Effector memory CD8-positive, alpha-beta T cell (primary cell): ENCODE results near the gene COX7A1.
A peak's percentile ranks its signal among the peaks of the same experiment; 100 is the strongest.

Experiments used
- ATAC-seq: fragments of 150-1000 bp; cut with Tn5 transposase; replicated peaks from 2 replicates; pipeline ENCODE4 v1.10.0; 2021; ENCODE audit warnings: mild to moderate bottlenecking, moderate library complexity
- DNase-seq, 3 experiments: peaks; one replicate each; pipeline ENCODE4 v3.0.0; 2021
- H3K27ac Mint-ChIP-seq, 2 donors: one replicate each; pipeline ENCODE4 v1.8.0; 2022; ENCODE audit warnings: mild to moderate bottlenecking in 2 of 2, mixed read lengths in 2 of 2, moderate library complexity in 2 of 2
- H3K27me3 Mint-ChIP-seq, 2 donors: one replicate each; pipeline ENCODE4 v1.8.0; 2022; ENCODE audit warnings: mixed read lengths in 2 of 2
- H3K36me3 Mint-ChIP-seq: one replicate; pipeline ENCODE4 v1.8.0; 2022; ENCODE audit warnings: mild to moderate bottlenecking, moderate library complexity, mixed read lengths; ENCODE audit not compliant: insufficient read depth
- H3K4me1 Mint-ChIP-seq, 2 donors: one replicate each; pipeline ENCODE4 v1.8.0; 2022; ENCODE audit warnings: low read depth in 2 of 2, mixed read lengths in 2 of 2
- H3K4me3 Mint-ChIP-seq, 2 donors: one replicate each; pipeline ENCODE4 v1.8.0; 2022; ENCODE audit warnings: mild to moderate bottlenecking in 2 of 2, mixed read lengths in 2 of 2, moderate library complexity in 2 of 2
- H3K9me3 Mint-ChIP-seq, 2 donors: one replicate each; pipeline ENCODE4 v1.8.0; 2022; ENCODE audit warnings: mixed read lengths in 2 of 2

The COX7A1 gene

GRCh38 chr19:36153126-36153525 lies 879 bp upstream of the COX7A1 start:
- Mint-ChIP-seq H3K27ac (no peak overlapping the region), H3K4me1 (peaks cover 8 to 12% of the 10 kb centered on the region in 2 donors), H3K4me3 (no peak overlapping the region), H3K36me3 (peaks cover 20% of the 10 kb centered on the region), H3K27me3 (no peaks in the 10 kb centered on the region), H3K9me3 (no peaks in the 10 kb centered on the region)
- DNase-seq (no peak), ATAC-seq (no peak)

GRCh38 chr19:36152019-36152351 lies 262 bp downstream of the COX7A1 start:
- ATAC-seq, result no peak
- Mint-ChIP-seq H3K27ac (no peak overlapping the region), H3K9me3 (no peaks in the 10 kb centered on the region), H3K4me1 (peaks cover 11 to 12% of the 10 kb centered on the region in 2 donors), H3K27me3 (no peaks in the 10 kb centered on the region), H3K36me3 (peaks cover 31% of the 10 kb centered on the region), H3K4me3 (no peak overlapping the region)
- no peak for DNase-seq

GRCh38 chr19:36151144-36152018 lies 866 bp downstream of the COX7A1 start:
- DNase-seq (no peak), ATAC-seq (no peak)
- no peak overlapping the region for H3K4me3 Mint-ChIP-seq
- H3K36me3 Mint-ChIP-seq, result peaks cover 37% of the 10 kb centered on the region
- H3K27ac Mint-ChIP-seq, result no peak overlapping the region
- peaks cover 13% of the 10 kb centered on the region in 2 donors for H3K4me1 Mint-ChIP-seq
- no peaks in the 10 kb centered on the region for H3K27me3 Mint-ChIP-seq
- H3K9me3 Mint-ChIP-seq, result no peaks in the 10 kb centered on the region

- Mint-ChIP-seq H3K27me3 (no peaks in the 10 kb centered on the region), H3K9me3 (no peaks in the 10 kb centered on the region), H3K36me3 (peaks cover 44% of the 10 kb centered on the region), H3K4me1 (peaks cover 12 to 15% of the 10 kb centered on the region in 2 donors), H3K27ac (peak overlapping the region in 1 of 2 donors; percentile 67), H3K4me3 (no peak overlapping the region)
- ATAC-seq (no peak), DNase-seq (no peak)
Measured at GRCh38 chr19:36150586-36150985, 1.7 kb downstream of the COX7A1 start.

- Mint-ChIP-seq H3K36me3 (peaks cover 52% of the 10 kb centered on the region), H3K9me3 (no peaks in the 10 kb centered on the region), H3K4me3 (no peak overlapping the region), H3K27ac (peak overlapping the region; percentile 67 to 77), H3K27me3 (no peaks in the 10 kb centered on the region), H3K4me1 (peaks cover 12 to 15% of the 10 kb centered on the region in 2 donors)
- ATAC-seq (no peak), DNase-seq (no peak)
Measured at GRCh38 chr19:36149673-36150406, 2.4 kb downstream of the COX7A1 start.

- Mint-ChIP-seq H3K27me3 (no peaks in the 10 kb centered on the region), H3K36me3 (peaks cover 86% of the 10 kb centered on the region), H3K4me1 (peaks cover 22 to 25% of the 10 kb centered on the region in 2 donors), H3K27ac (no peak overlapping the region), H3K9me3 (no peaks in the 10 kb centered on the region), H3K4me3 (no peak overlapping the region)
- DNase-seq (no peak), ATAC-seq (no peak)
Measured at GRCh38 chr19:36144624-36145023, 7.6 kb downstream of the COX7A1 start.

GRCh38 chr19:36142496-36142895 lies 9.8 kb downstream of the COX7A1 start:
- no peaks in the 10 kb centered on the region for H3K9me3 Mint-ChIP-seq
- H3K36me3 Mint-ChIP-seq, result peaks cover 77% of the 10 kb centered on the region
- no peak for ATAC-seq
- peak overlapping the region in 1 of 2 donors; percentile 38 for H3K27ac Mint-ChIP-seq
- H3K4me1 Mint-ChIP-seq, result peaks cover 22 to 25% of the 10 kb centered on the region in 2 donors
- no peaks in the 10 kb centered on the region for H3K27me3 Mint-ChIP-seq
- peak overlapping the region; percentile 2 to 27 for H3K4me3 Mint-ChIP-seq
- no peak for DNase-seq

- peaks cover 73% of the 10 kb centered on the region for H3K36me3 Mint-ChIP-seq
- H3K4me3 Mint-ChIP-seq, result peak overlapping the region in 1 of 2 donors; percentile 96
Measured at GRCh38 chr19:36142046-36142445, 10.2 kb downstream of the COX7A1 start.

GRCh38 chr19:36141039-36141927 lies 11.0 kb downstream of the COX7A1 start:
- ATAC-seq (peak; percentile 71), DNase-seq (peak; percentile 91 to 97 (median 92))
- Mint-ChIP-seq H3K27me3 (no peaks in the 10 kb centered on the region), H3K4me1 (peaks cover 19 to 24% of the 10 kb centered on the region in 2 donors), H3K9me3 (no peaks in the 10 kb centered on the region), H3K4me3 (peak overlapping the region; percentile 96 to 97), H3K27ac (peak overlapping the region; percentile 87 to 91), H3K36me3 (peaks cover 66% of the 10 kb centered on the region)

More at GRCh38 chr19:36142046-36142445, 10.2 kb downstream of the COX7A1 start:
- H3K9me3 Mint-ChIP-seq, result no peaks in the 10 kb centered on the region
- peak overlapping the region; percentile 87 to 91 for H3K27ac Mint-ChIP-seq
- peaks cover 22 to 23% of the 10 kb centered on the region in 2 donors for H3K4me1 Mint-ChIP-seq
- H3K27me3 Mint-ChIP-seq, result no peaks in the 10 kb centered on the region
- ATAC-seq (no peak), DNase-seq (no peak)

- H3K4me3 Mint-ChIP-seq, result peak overlapping the region; percentile 96 to 97
- DNase-seq (peak in 2 of 3 experiments; percentile 25 to 37), ATAC-seq (peak; percentile 19)
- H3K9me3 Mint-ChIP-seq, result no peaks in the 10 kb centered on the region
- peaks cover 58% of the 10 kb centered on the region for H3K36me3 Mint-ChIP-seq
- H3K4me1 Mint-ChIP-seq, result peaks cover 18 to 23% of the 10 kb centered on the region in 2 donors
- peak overlapping the region; percentile 87 to 91 for H3K27ac Mint-ChIP-seq
- no peaks in the 10 kb centered on the region for H3K27me3 Mint-ChIP-seq
Measured at GRCh38 chr19:36140304-36141038, 11.8 kb downstream of the COX7A1 start.

GRCh38 chr19:36139473-36140303 lies 12.6 kb downstream of the COX7A1 start, which contains the start of gene CAPNS1:
TSS of gene CAPNS1 (plus strand) at chr19:36140066. CDS start at chr19:36141012, 946 bp downstream.
- ATAC-seq, result peak; percentile 72
- Mint-ChIP-seq H3K4me1 (peaks cover 18 to 23% of the 10 kb centered on the region in 2 donors), H3K4me3 (peak within 1 kb of the TSS; percentile 96 to 97), H3K36me3 (peaks cover 50% of the 10 kb centered on the region), H3K27ac (peak within 1 kb of the TSS; percentile 87 to 91), H3K9me3 (no peaks in the 10 kb centered on the region), H3K27me3 (no peaks in the 10 kb centered on the region)
- peak; percentile 83 to 87 (median 86) for DNase-seq

GRCh38 chr19:36139120-36139472 lies 13.2 kb downstream of the COX7A1 start:
- Mint-ChIP-seq H3K4me3 (peak overlapping the region; percentile 96 to 97), H3K4me1 (peaks cover 18 to 23% of the 10 kb centered on the region in 2 donors), H3K36me3 (peaks cover 45% of the 10 kb centered on the region), H3K27me3 (no peaks in the 10 kb centered on the region), H3K27ac (peak overlapping the region; percentile 87 to 91), H3K9me3 (no peaks in the 10 kb centered on the region)
- no peak for ATAC-seq
- DNase-seq, result no peak
